CD4-positive, alpha-beta memory T cell (primary cell): ENCODE data around the gene CTAGE15. TPM values are rescaled to one million over a fixed set of nuclear protein-coding genes. Genes with fewer than 3 reads are reported as not detected.
"Not testable (repeated sequence)": the region's sequence is repeated elsewhere in the genome, so short reads cannot be mapped to it uniquely, and the experiment has no call there.

ENCODE experiments used
- CTCF ChIA-PET: fragments of 350-600 bp; sonication (Branson Sonifier 250); formaldehyde crosslinking; loops from one replicate; lab custom pipeline; 2021; ENCODE audit warnings: inconsistent platforms; ENCODE audit not compliant: partially characterized antibody; lab: Charles Lee
- POLR2A ChIA-PET: fragments of 350-600 bp; sonication (Branson Sonifier 250); formaldehyde crosslinking; loops from one replicate; lab custom pipeline; 2021; ENCODE audit not compliant: partially characterized antibody; lab: Charles Lee
- DNase-seq, 5 donors: peaks; one replicate each; pipeline versions ENCODE4 v3.0.0 to v3.0.0-alpha.2; 2020 to 2022; ENCODE audit warnings: mixed read lengths in 1 of 5
- H3K27ac ChIP-seq: one replicate; pipeline ENCODE4 v1.7.0; 2013; ENCODE audit warnings: low read depth, low read length
- H3K27me3 ChIP-seq: 2 replicates; pipeline ENCODE4 v1.7.0; 2013; ENCODE audit warnings: mild to moderate bottlenecking, low read length, moderate library complexity; ENCODE audit not compliant: insufficient read depth
- H3K36me3 ChIP-seq: 2 replicates; pipeline ENCODE4 v1.7.0; 2013; ENCODE audit warnings: mild to moderate bottlenecking, low read length, moderate library complexity; ENCODE audit not compliant: insufficient read depth
- H3K4me1 ChIP-seq: 2 replicates; pipeline ENCODE4 v1.7.0; 2013; ENCODE audit warnings: mild to moderate bottlenecking, low read length, moderate library complexity; ENCODE audit not compliant: insufficient read depth
- H3K4me3 ChIP-seq, 2 donors: one replicate each; pipeline ENCODE4 v1.7.0; 2013; ENCODE audit warnings: low read length in 2 of 2, mild to moderate bottlenecking in 1 of 2
- H3K9me3 ChIP-seq, 2 donors: one replicate each; pipeline ENCODE4 v1.7.0; 2013; ENCODE audit warnings: low read length in 2 of 2, control low read depth in 1 of 2; ENCODE audit not compliant: control insufficient read depth in 1 of 2
- H3K27ac Mint-ChIP-seq, 7 donors: one replicate each; pipeline ENCODE4 v1.8.0; 2020 to 2021; ENCODE audit warnings: mixed read lengths in 7 of 7, mild to moderate bottlenecking in 6 of 7, inconsistent platforms in 3 of 7, moderate library complexity in 3 of 7
- H3K27me3 Mint-ChIP-seq, 2 donors: one replicate each; pipeline ENCODE4 v1.8.0; 2020 to 2021; ENCODE audit warnings: mixed read lengths in 2 of 2
- H3K36me3 Mint-ChIP-seq, 2 donors: one replicate each; pipeline ENCODE4 v1.8.0; 2020 to 2021; ENCODE audit warnings: mixed read lengths in 2 of 2, inconsistent platforms in 1 of 2, mild to moderate bottlenecking in 1 of 2
- H3K4me1 Mint-ChIP-seq, 4 donors: one replicate each; pipeline ENCODE4 v1.8.0; 2020 to 2021; ENCODE audit warnings: mixed read lengths in 4 of 4, mild to moderate bottlenecking in 1 of 4
- H3K4me3 Mint-ChIP-seq, 8 donors: one replicate each; pipeline ENCODE4 v1.8.0; 2020 to 2021; ENCODE audit warnings: mixed read lengths in 8 of 8, mild to moderate bottlenecking in 7 of 8, moderate library complexity in 6 of 8, inconsistent platforms in 3 of 8
- H3K9me3 Mint-ChIP-seq, 8 donors: one replicate each; pipeline ENCODE4 v1.8.0; 2020 to 2021; ENCODE audit warnings: mixed read lengths in 8 of 8, mild to moderate bottlenecking in 5 of 8, inconsistent platforms in 3 of 8, moderate library complexity in 1 of 8
- intact Hi-C: fragments of 100-400 bp; cut with micrococcal nuclease; formaldehyde crosslinking; loops from one replicate; pipeline ENCODE4 v1.15.1; 2023
- polyA plus RNA-seq, 2 donors: library from polyadenylated mRNA; unstranded; fragments of 300-500 nt; fragmentation: Illumina TruSeq; gene quantifications; one replicate each; pipeline ENCODE4 v1.2.3, GENCODE V29; 2021
- total RNA-seq, 2 experiments: library from RNA; stranded (reverse); gene quantifications; one replicate each; pipeline ENCODE4 v1.2.3, GENCODE V29; 2021

Gene CTAGE15
- total and polyA plus RNA-seq, 4 experiments from 2014 or later, result 0.11 TPM; not detected in 3

GRCh38 chr7:143615545-143615944, 43.9 kb downstream of the CTAGE15 start:
- H3K4me3 Mint-ChIP-seq, H3K36me3 ChIP-seq, H3K4me3 ChIP-seq, POLR2A ChIA-PET, H3K27ac ChIP-seq, H3K9me3 ChIP-seq, H3K9me3 Mint-ChIP-seq, H3K4me1 Mint-ChIP-seq, H3K4me1 ChIP-seq, H3K27ac Mint-ChIP-seq, H3K36me3 Mint-ChIP-seq, intact Hi-C loops, H3K27me3 Mint-ChIP-seq, H3K27me3 ChIP-seq, CTCF ChIA-PET: not testable (repeated sequence)
- DNase-seq, result peak in 2 of 5 donors; percentile 0 to 4

- H3K36me3 ChIP-seq, intact Hi-C loops, H3K4me1 ChIP-seq, H3K4me3 ChIP-seq, H3K27ac Mint-ChIP-seq, CTCF ChIA-PET, H3K9me3 Mint-ChIP-seq, H3K9me3 ChIP-seq, H3K4me1 Mint-ChIP-seq, H3K27ac ChIP-seq, H3K27me3 Mint-ChIP-seq, DNase-seq, POLR2A ChIA-PET, H3K27me3 ChIP-seq, H3K4me3 Mint-ChIP-seq, H3K36me3 Mint-ChIP-seq: not testable (repeated sequence)
These were observed 45.6 kb downstream of the CTAGE15 start for GRCh38 chr7:143617204-143617603.

GRCh38 chr7:143620058-143620457, 48.5 kb downstream of the CTAGE15 start:
- H3K4me1 Mint-ChIP-seq, H3K27me3 Mint-ChIP-seq, H3K27ac Mint-ChIP-seq, H3K36me3 ChIP-seq, CTCF ChIA-PET, POLR2A ChIA-PET, H3K4me3 ChIP-seq, H3K9me3 ChIP-seq, H3K27ac ChIP-seq, H3K9me3 Mint-ChIP-seq, H3K27me3 ChIP-seq, H3K4me1 ChIP-seq, H3K36me3 Mint-ChIP-seq, intact Hi-C loops: not testable (repeated sequence)
- H3K4me3 Mint-ChIP-seq, result peak overlapping the region in 1 of 8 donors; percentile 57
- peak in 1 of 5 donors; percentile 66 for DNase-seq

- H3K36me3 Mint-ChIP-seq, H3K27me3 ChIP-seq, POLR2A ChIA-PET, CTCF ChIA-PET, H3K27me3 Mint-ChIP-seq, H3K9me3 Mint-ChIP-seq, H3K4me3 ChIP-seq, H3K4me1 ChIP-seq, H3K27ac ChIP-seq, H3K9me3 ChIP-seq, intact Hi-C loops, H3K36me3 ChIP-seq, H3K4me1 Mint-ChIP-seq: not testable (repeated sequence)
- Mint-ChIP-seq H3K4me3 (peak within 1 kb of the TSS in 1 of 8 donors; percentile 80), H3K27ac (peak within 1 kb of the TSS in 1 of 7 donors; percentile 85)
- peak in 3 of 5 donors; percentile 54 to 79 (median 74) for DNase-seq
These were observed 49.0 kb downstream of the CTAGE15 start, which contains the start of gene TCAF2 for GRCh38 chr7:143620646-143621045. TSS of gene TCAF2 (plus strand) at chr7:143620974.

GRCh38 chr7:143621175-143621574, 49.6 kb downstream of the CTAGE15 start:
- H3K4me1 ChIP-seq, H3K27ac ChIP-seq, CTCF ChIA-PET, H3K4me1 Mint-ChIP-seq, H3K4me3 Mint-ChIP-seq, H3K4me3 ChIP-seq, DNase-seq, H3K36me3 Mint-ChIP-seq, H3K27me3 ChIP-seq, H3K36me3 ChIP-seq, H3K27ac Mint-ChIP-seq, H3K9me3 Mint-ChIP-seq, POLR2A ChIA-PET, intact Hi-C loops, H3K27me3 Mint-ChIP-seq, H3K9me3 ChIP-seq: not testable (repeated sequence)

GRCh38 chr7:143622130-143622529, 50.5 kb downstream of the CTAGE15 start:
- H3K4me1 Mint-ChIP-seq, intact Hi-C loops: not testable (repeated sequence)

More at GRCh38 chr7:143622130-143622529, 50.5 kb downstream of the CTAGE15 start:
- H3K27me3 Mint-ChIP-seq, H3K9me3 ChIP-seq, H3K9me3 Mint-ChIP-seq, POLR2A ChIA-PET, H3K4me3 ChIP-seq, H3K27ac Mint-ChIP-seq, H3K27me3 ChIP-seq, H3K4me1 ChIP-seq, H3K36me3 Mint-ChIP-seq, H3K4me3 Mint-ChIP-seq, CTCF ChIA-PET, DNase-seq, H3K27ac ChIP-seq, H3K36me3 ChIP-seq: not testable (repeated sequence)

Other genes with a start within 250 kb of the CTAGE15 start
- gene FAM131B, start 209.1 kb upstream of the CTAGE15 start, total RNA-seq, result under 1 TPM; 0.61 to 0.97 TPM
- gene FAM131B, start 209.1 kb upstream of the CTAGE15 start, polyA plus RNA-seq, result not detected
- 100 to 1,000 TPM; 145 to 148 TPM for gene ZYX, start 190.5 kb upstream of the CTAGE15 start, total RNA-seq
- gene ZYX, start 190.5 kb upstream of the CTAGE15 start, polyA plus RNA-seq, result 100 to 1,000 TPM in 1 of 2 donors, 10 to 100 TPM in 1; 55.7 to 145 TPM
- gene EPHA1, start 162.9 kb upstream of the CTAGE15 start, total RNA-seq, result 10 to 100 TPM; 30.7 to 34.4 TPM
- 10 to 100 TPM in 1 of 2 donors, 1 to 10 TPM in 1; 4.2 to 14.4 TPM for gene EPHA1, start 162.9 kb upstream of the CTAGE15 start, polyA plus RNA-seq
- gene TAS2R60, start 128.3 kb upstream of the CTAGE15 start, total RNA-seq, result 1 to 10 TPM in 1 of 2 experiments, under 1 TPM in 1; 0.36 to 1.4 TPM
- gene TAS2R60, start 128.3 kb upstream of the CTAGE15 start, polyA plus RNA-seq, result under 1 TPM; 0.89 to 0.94 TPM
- under 1 TPM; 0.61 to 0.73 TPM for gene TAS2R41, start 93.9 kb upstream of the CTAGE15 start, total RNA-seq
- gene TAS2R41, start 93.9 kb upstream of the CTAGE15 start, polyA plus RNA-seq, result not detected
- gene TCAF2, start 49.2 kb downstream of the CTAGE15 start, total RNA-seq, result 10 to 100 TPM; 27.6 to 31.6 TPM
- 1 to 10 TPM; 8.3 to 9.1 TPM for gene TCAF2, start 49.2 kb downstream of the CTAGE15 start, polyA plus RNA-seq
- 1 to 10 TPM; 2.5 to 3.8 TPM for gene CTAGE6, start 185.9 kb downstream of the CTAGE15 start, total RNA-seq
- gene CTAGE6, start 185.9 kb downstream of the CTAGE15 start, polyA plus RNA-seq, result under 1 TPM in 1 of 2 donors, not detected in 1; 0.40 TPM